Panc1 (cell line): ENCODE results near the gene SLC19A1.

Source experiments
- CTCF ChIP-seq: fragments of 450-650 bp; IDR thresholded peaks from 2 replicates; pipeline ENCODE4 v1.5.1; 2017; ENCODE audit warnings: mild to moderate bottlenecking
- POLR2AphosphoS5 ChIP-seq: IDR thresholded peaks from 2 replicates; pipeline ENCODE4 v1.6.1; 2012; ENCODE audit warnings: mild to moderate bottlenecking, low read depth, low read length, moderate library complexity

- TF ChIP-seq CTCF (no peak), POLR2AphosphoS5 (0 out of 2 replicates have a peak, but pooled peaks have one; percentile 18)
Observed at GRCh38 chr21:45482899-45483821, 59.1 kb downstream of the SLC19A1 start.
